Mesendoderm (in vitro differentiated cells): ENCODE measurements around the gene CYTH1.

Source experiments
- DNase-seq: peaks from one replicate; pipeline ENCODE4 v3.0.0; 2013
- H2AK5ac ChIP-seq: 2 replicates; pipeline ENCODE4 v1.6.1; 2013; ENCODE audit warnings: low read length, inconsistent platforms
- H2BK120ac ChIP-seq: 2 replicates; pipeline ENCODE4 v1.6.1; 2013; ENCODE audit warnings: low read depth, mild to moderate bottlenecking, low read length, moderate library complexity, mixed read lengths
- H2BK15ac ChIP-seq: replicated peaks from 2 replicates; pipeline ENCODE4 v1.6.1; 2013; ENCODE audit warnings: low read depth, mild to moderate bottlenecking, moderate library complexity
- H2BK5ac ChIP-seq: 2 replicates; pipeline ENCODE4 v1.6.1; 2013; ENCODE audit warnings: low read length, inconsistent platforms
- H3K18ac ChIP-seq: 2 replicates; pipeline ENCODE4 v1.6.1; 2013; ENCODE audit warnings: mild to moderate bottlenecking, low read length, mixed read lengths
- H3K23ac ChIP-seq: one replicate; pipeline ENCODE4 v1.6.1; 2013; ENCODE audit warnings: low read length
- H3K27ac ChIP-seq: 2 replicates; pipeline ENCODE4 v1.5.1; 2013; ENCODE audit warnings: low read depth, mild to moderate bottlenecking, inconsistent platforms, low read length, moderate library complexity
- H3K27me3 ChIP-seq: 2 replicates; pipeline ENCODE4 v1.6.1; 2013; ENCODE audit warnings: low read length, control low read depth, mild to moderate bottlenecking, inconsistent platforms; ENCODE audit not compliant: insufficient read depth, poor library complexity
- H3K36me3 ChIP-seq: 2 replicates; pipeline ENCODE4 v1.6.1; 2013; ENCODE audit warnings: low read length, inconsistent platforms; ENCODE audit not compliant: control insufficient read depth, insufficient read depth
- H3K4ac ChIP-seq: one replicate; pipeline ENCODE4 v1.6.1; 2013; ENCODE audit warnings: low read depth, mild to moderate bottlenecking, low read length, moderate library complexity
- H3K4me1 ChIP-seq: 2 replicates; pipeline ENCODE4 v1.6.1; 2013; ENCODE audit warnings: low read depth, low read length, inconsistent platforms; ENCODE audit not compliant: control insufficient read depth
- H3K4me2 ChIP-seq: 2 replicates; pipeline ENCODE4 v1.6.1; 2013; ENCODE audit warnings: low read length
- H3K4me3 ChIP-seq: 2 replicates; pipeline ENCODE4 v1.5.1; 2013; ENCODE audit warnings: mild to moderate bottlenecking, low read length
- H3K56ac ChIP-seq: one replicate; pipeline ENCODE4 v1.6.1; 2013; ENCODE audit warnings: low read length
- H3K79me1 ChIP-seq: 2 replicates; pipeline ENCODE4 v1.6.1; 2013; ENCODE audit warnings: low read length, inconsistent platforms
- H3K79me2 ChIP-seq: 2 replicates; pipeline ENCODE4 v1.6.1; 2013; ENCODE audit warnings: mild to moderate bottlenecking, low read length; ENCODE audit not compliant: control insufficient read depth, insufficient read depth
- H3K9ac ChIP-seq: 2 replicates; pipeline ENCODE4 v1.6.1; 2013; ENCODE audit warnings: low read length, inconsistent platforms
- H4K5ac ChIP-seq: one replicate; pipeline ENCODE4 v1.6.1; 2013; ENCODE audit warnings: low read length
- H4K8ac ChIP-seq: one replicate; pipeline ENCODE4 v1.6.1; 2013; ENCODE audit warnings: low read depth, mild to moderate bottlenecking, control low read depth, low read length, moderate library complexity
- WGBS: extraction: QIAGEN DNeasy Blood & Tissue Kit; methylation state at CpG from one replicate; pipeline ENCODE4 v1.1.7; 2013; ENCODE audit warnings: low lambda C conversion rate, missing lambda C conversion rate; ENCODE audit not compliant: insufficient coverage; ENCODE audit errors: extremely low coverage; 5-methylcytosine and 5-hydroxymethylcytosine counted together

The CYTH1 gene

GRCh38 chr17:78784352-78784751 is 2.3 kb upstream of the CYTH1 start:
- H3K27ac ChIP-seq: no peak overlapping the region
- no peak overlapping the region for H4K8ac ChIP-seq
- no peaks in the 10 kb centered on the region for H3K4me1 ChIP-seq
- H4K5ac ChIP-seq: no peak overlapping the region
- no peaks in the 10 kb centered on the region for H3K27me3 ChIP-seq
- no peak overlapping the region for H2BK15ac ChIP-seq
- no peak overlapping the region for H3K4me3 ChIP-seq
- no peak overlapping the region for H3K23ac ChIP-seq
- no peak for DNase-seq
- no peaks in the 10 kb centered on the region for H3K79me1 ChIP-seq
- no peak overlapping the region for H3K18ac ChIP-seq
- H2BK120ac ChIP-seq: no peak overlapping the region
- H3K56ac ChIP-seq: no peak overlapping the region
- H2AK5ac ChIP-seq: no peak overlapping the region
- no peak overlapping the region for H3K9ac ChIP-seq
- no peak overlapping the region for H3K4ac ChIP-seq
- no peak overlapping the region for H3K4me2 ChIP-seq
- WGBS: no CpG with 5 or more reads among the region's 6 CpGs
- H3K79me2 ChIP-seq: no peaks in the 10 kb centered on the region
- no peaks in the 10 kb centered on the region for H3K36me3 ChIP-seq
- H2BK5ac ChIP-seq: no peak overlapping the region

- H3K27ac ChIP-seq: no peak overlapping the region
- H3K23ac ChIP-seq: no peak overlapping the region
- peak overlapping the region; percentile 34 for H3K56ac ChIP-seq
- H3K79me2 ChIP-seq: no peaks in the 10 kb centered on the region
- H3K4ac ChIP-seq: no peak overlapping the region
- no peak overlapping the region for H3K4me3 ChIP-seq
- no peak overlapping the region for H4K8ac ChIP-seq
- H2BK5ac ChIP-seq: no peak overlapping the region
- H4K5ac ChIP-seq: no peak overlapping the region
- no peak overlapping the region for H3K18ac ChIP-seq
- H2BK120ac ChIP-seq: no peak overlapping the region
- no peaks in the 10 kb centered on the region for H3K27me3 ChIP-seq
- DNase-seq: no peak
- H3K9ac ChIP-seq: no peak overlapping the region
- H3K4me1 ChIP-seq: no peaks in the 10 kb centered on the region
- H3K4me2 ChIP-seq: no peak overlapping the region
- H3K79me1 ChIP-seq: no peaks in the 10 kb centered on the region
- no CpG with 5 or more reads among the region's 7 CpGs for WGBS
- H2AK5ac ChIP-seq: no peak overlapping the region
- H3K36me3 ChIP-seq: no peaks in the 10 kb centered on the region
- no peak overlapping the region for H2BK15ac ChIP-seq
Observed at GRCh38 chr17:78783711-78784324, 1.7 kb upstream of the CYTH1 start.

GRCh38 chr17:78781104-78781892 is 775 bp downstream of the CYTH1 start:
- no CpG with 5 or more reads among the region's 68 CpGs for WGBS
- H3K27ac ChIP-seq: no peak overlapping the region

GRCh38 chr17:78780335-78780734 is 1.7 kb downstream of the CYTH1 start:
- H3K18ac ChIP-seq: no peak overlapping the region
- no CpG with 5 or more reads among the region's 6 CpGs for whole genome bisulfite sequencing
- DNase-seq: no peak
- H3K36me3 ChIP-seq: no peaks in the 10 kb centered on the region
- no peak overlapping the region for H3K23ac ChIP-seq
- no peaks in the 10 kb centered on the region for H3K79me2 ChIP-seq
- H3K27ac ChIP-seq: no peak overlapping the region
- H4K8ac ChIP-seq: peak overlapping the region; percentile 2
- H4K5ac ChIP-seq: no peak overlapping the region
- H3K9ac ChIP-seq: no peak overlapping the region
- H3K4me1 ChIP-seq: no peaks in the 10 kb centered on the region
- no peak overlapping the region for H2BK120ac ChIP-seq
- no peak overlapping the region for H3K4ac ChIP-seq
- H2BK15ac ChIP-seq: no peak overlapping the region
- H3K4me3 ChIP-seq: no peak overlapping the region
- H3K4me2 ChIP-seq: no peak overlapping the region
- no peak overlapping the region for H2AK5ac ChIP-seq
- no peak overlapping the region for H2BK5ac ChIP-seq
- H3K27me3 ChIP-seq: no peaks in the 10 kb centered on the region
- H3K79me1 ChIP-seq: no peaks in the 10 kb centered on the region
- no peak overlapping the region for H3K56ac ChIP-seq

More at GRCh38 chr17:78781104-78781892, 775 bp downstream of the CYTH1 start:
- Histone ChIP-seq H2BK120ac (no peak overlapping the region), H3K79me1 (no peaks in the 10 kb centered on the region), H3K4me3 (peak overlapping the region; percentile 75), H3K36me3 (no peaks in the 10 kb centered on the region), H3K27me3 (no peaks in the 10 kb centered on the region), H4K5ac (no peak overlapping the region), H2AK5ac (no peak overlapping the region), H3K79me2 (no peaks in the 10 kb centered on the region), H3K18ac (peak overlapping the region; percentile 85), H3K4me1 (no peaks in the 10 kb centered on the region), H2BK5ac (no peak overlapping the region), H2BK15ac (no peak overlapping the region), H3K56ac (peak overlapping the region; percentile 84), H3K4ac (no peak overlapping the region), H3K4me2 (peak overlapping the region; percentile 55), H3K9ac (peak overlapping the region; percentile 71), H3K23ac (no peak overlapping the region), H4K8ac (no peak overlapping the region)
- peak; percentile 41 for DNase-seq

GRCh38 chr17:78779850-78780249 is 2.2 kb downstream of the CYTH1 start:
- H2AK5ac ChIP-seq: no peak overlapping the region
- WGBS: no CpG with 5 or more reads among the region's 3 CpGs

More at GRCh38 chr17:78779850-78780249, 2.2 kb downstream of the CYTH1 start:
- Histone ChIP-seq H4K5ac (no peak overlapping the region), H3K4me2 (no peak overlapping the region), H3K56ac (no peak overlapping the region), H3K23ac (no peak overlapping the region), H3K79me1 (no peaks in the 10 kb centered on the region), H3K27ac (no peak overlapping the region), H3K79me2 (no peaks in the 10 kb centered on the region), H3K9ac (no peak overlapping the region), H2BK5ac (no peak overlapping the region), H4K8ac (no peak overlapping the region), H3K36me3 (no peaks in the 10 kb centered on the region), H3K4me3 (no peak overlapping the region), H3K4me1 (no peaks in the 10 kb centered on the region), H2BK15ac (no peak overlapping the region), H3K27me3 (no peaks in the 10 kb centered on the region), H3K18ac (no peak overlapping the region), H3K4ac (no peak overlapping the region), H2BK120ac (no peak overlapping the region)
- no peak for DNase-seq
